ENCODE results near the gene TMEM97. TPM values are rescaled to one million over a fixed set of nuclear protein-coding genes. Genes with fewer than 3 reads are reported as not detected.

Gene TMEM97
- 1 to 10 TPM; 4.6 to 8.8 (median 7.5) TPM for total RNA-seq
- 7.7 TPM for total RNA-seq (2013)

GRCh38 chr17:28318759-28319597, at the start of gene TMEM97:
Gene TMEM97, plus strand, starts transcription at chr17:28319200. Its CDS starts 40 bp downstream, at chr17:28319240.
- Mint-ChIP-seq H3K36me3 (no peaks in the 10 kb centered on the region), H3K9me3 (no peaks in the 10 kb centered on the region), H3K27me3 (ENCODE audit: low read depth in 2 of 2) (no peaks in the 10 kb centered on the region), H3K4me1 (peaks cover 25 to 28% of the 10 kb centered on the region in 2 donors), H3K27ac (peak within 1 kb of the TSS; percentile 78 to 90), H3K4me3 (peak within 1 kb of the TSS; percentile 89)
- H3K4me1 ChIP-seq (ENCODE audit: control insufficient read depth, insufficient read depth, low read length), result peaks cover 18% of the 10 kb centered on the region
- no peaks in the 10 kb centered on the region for H3K9me3 ChIP-seq (ENCODE audit: control insufficient read depth, insufficient read depth, low read length)
- ATAC-seq, result peak; percentile 97 to 99 (median 98)
- intact Hi-C loops (cut with micrococcal nuclease), result loop anchor here (1.0 kb wide), 2 partner anchors 16 to 38 kb away; partner anchors contain the start of genes IFT20, POLDIP2 and TNFAIP1
- DNase-seq, result peak; percentile 94 to 97
- peak within 1 kb of the TSS; percentile 77 for H3K4me3 ChIP-seq (ENCODE audit: low read length)
- H3K27me3 ChIP-seq (ENCODE audit: control insufficient read depth, insufficient read depth, low read length), result no peaks in the 10 kb centered on the region
- no peaks in the 10 kb centered on the region for H3K36me3 ChIP-seq (ENCODE audit: control insufficient read depth, insufficient read depth, low read length)
- under 1% methylated on average over 72 of the region's 72 CpGs for WGBS (ENCODE audit: insufficient coverage)
- TF ChIP-seq, protein P1, sequence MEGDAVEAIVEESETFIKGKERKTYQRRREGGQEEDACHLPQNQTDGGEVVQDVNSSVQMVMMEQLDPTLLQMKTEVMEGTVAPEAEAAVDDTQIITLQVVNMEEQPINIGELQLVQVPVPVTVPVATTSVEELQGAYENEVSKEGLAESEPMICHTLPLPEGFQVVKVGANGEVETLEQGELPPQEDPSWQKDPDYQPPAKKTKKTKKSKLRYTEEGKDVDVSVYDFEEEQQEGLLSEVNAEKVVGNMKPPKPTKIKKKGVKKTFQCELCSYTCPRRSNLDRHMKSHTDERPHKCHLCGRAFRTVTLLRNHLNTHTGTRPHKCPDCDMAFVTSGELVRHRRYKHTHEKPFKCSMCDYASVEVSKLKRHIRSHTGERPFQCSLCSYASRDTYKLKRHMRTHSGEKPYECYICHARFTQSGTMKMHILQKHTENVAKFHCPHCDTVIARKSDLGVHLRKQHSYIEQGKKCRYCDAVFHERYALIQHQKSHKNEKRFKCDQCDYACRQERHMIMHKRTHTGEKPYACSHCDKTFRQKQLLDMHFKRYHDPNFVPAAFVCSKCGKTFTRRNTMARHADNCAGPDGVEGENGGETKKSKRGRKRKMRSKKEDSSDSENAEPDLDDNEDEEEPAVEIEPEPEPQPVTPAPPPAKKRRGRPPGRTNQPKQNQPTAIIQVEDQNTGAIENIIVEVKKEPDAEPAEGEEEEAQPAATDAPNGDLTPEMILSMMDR (IDR thresholded peaks at IDR 0.05), result no peak
- H3K27ac ChIP-seq (ENCODE audit: low read length), result peak within 1 kb of the TSS; percentile 19

- DNase-seq (no peak), ATAC-seq (no peak)
- Mint-ChIP-seq H3K4me3 (no peak overlapping the region), H3K36me3 (no peaks in the 10 kb centered on the region), H3K4me1 (peaks cover 0 to 4% of the 10 kb centered on the region in 2 donors), H3K27ac (no peak overlapping the region), H3K9me3 (peaks cover 0 to 3% of the 10 kb centered on the region in 2 donors), H3K27me3 (ENCODE audit: low read depth in 2 of 2) (peaks cover 27 to 48% of the 10 kb centered on the region in 2 donors)
- Histone ChIP-seq H3K9me3 (ENCODE audit: control insufficient read depth, insufficient read depth, low read length) (no peaks in the 10 kb centered on the region), H3K4me1 (ENCODE audit: control insufficient read depth, insufficient read depth, low read length) (peaks cover 7% of the 10 kb centered on the region), H3K27ac (ENCODE audit: low read length) (no peak overlapping the region), H3K27me3 (ENCODE audit: control insufficient read depth, insufficient read depth, low read length) (peaks cover 5% of the 10 kb centered on the region), H3K36me3 (ENCODE audit: control insufficient read depth, insufficient read depth, low read length) (no peaks in the 10 kb centered on the region), H3K4me3 (ENCODE audit: low read length) (no peak overlapping the region)
- TF ChIP-seq, protein P1 (IDR thresholded peaks at IDR 0.05), result no peak
- 87% methylated on average over 2 of the region's 2 CpGs for WGBS (ENCODE audit: insufficient coverage)
- intact Hi-C loops (cut with micrococcal nuclease), result no loop called here
These were observed 48.9 kb upstream of the TMEM97 start for GRCh38 chr17:28270055-28270454.

DNA sequence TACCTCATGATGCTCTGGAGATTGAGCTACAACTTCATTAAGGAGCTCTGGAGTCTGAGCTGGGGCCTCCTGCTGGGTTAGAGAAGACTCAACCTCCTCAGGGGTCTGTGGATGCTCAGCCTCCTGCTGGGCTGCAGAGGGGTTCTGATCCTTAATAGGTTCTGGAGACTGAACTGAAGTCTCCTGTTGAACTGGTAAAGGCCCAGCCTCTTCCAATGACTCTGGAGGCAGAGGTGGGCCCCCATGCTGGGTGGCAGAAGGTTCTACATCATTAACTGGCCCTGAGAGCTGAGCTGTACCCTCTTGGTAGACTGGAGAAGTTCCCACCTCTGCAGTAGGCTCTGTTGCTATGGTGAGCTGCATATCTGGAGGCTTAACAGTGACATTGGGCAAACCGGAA, 48.1 kb upstream of the TMEM97 start:
- intact Hi-C loops (cut with micrococcal nuclease), result no loop called here
- H3K4me3 ChIP-seq (ENCODE audit: low read length), result no peak overlapping the region
- H3K4me1 ChIP-seq (ENCODE audit: control insufficient read depth, insufficient read depth, low read length), result peaks cover 8% of the 10 kb centered on the region
- Mint-ChIP-seq H3K27me3 (ENCODE audit: low read depth in 2 of 2) (peaks cover 29 to 57% of the 10 kb centered on the region in 2 donors), H3K9me3 (peaks cover 0 to 3% of the 10 kb centered on the region in 2 donors), H3K36me3 (no peaks in the 10 kb centered on the region), H3K27ac (no peak overlapping the region), H3K4me3 (no peak overlapping the region), H3K4me1 (peaks cover 0 to 5% of the 10 kb centered on the region in 2 donors)
- H3K9me3 ChIP-seq (ENCODE audit: control insufficient read depth, insufficient read depth, low read length), result no peaks in the 10 kb centered on the region
- TF ChIP-seq, protein P1 (IDR thresholded peaks at IDR 0.05), result no peak
- no peak for DNase-seq
- no peak overlapping the region for H3K27ac ChIP-seq (ENCODE audit: low read length)
- WGBS (ENCODE audit: insufficient coverage), result 73% methylated on average over 1 of the region's 1 CpG
- no peaks in the 10 kb centered on the region for H3K36me3 ChIP-seq (ENCODE audit: control insufficient read depth, insufficient read depth, low read length)
- H3K27me3 ChIP-seq (ENCODE audit: control insufficient read depth, insufficient read depth, low read length), result peaks cover 7% of the 10 kb centered on the region
- ATAC-seq, result no peak

All from natural killer cell (primary cell).